IMR-90 (cell line): ENCODE data around the gene CAMSAP3. TPM values are rescaled to one million over a fixed set of nuclear protein-coding genes. Genes with fewer than 3 reads are reported as not detected.

Experiments
- ATAC-seq: fragments of 200-7000 bp; cut with Tn5 transposase; 2 replicates; pipeline ENCODE4 v1.9.1; 2020; ENCODE audit warnings: low read depth, mild to moderate bottlenecking, moderate library complexity
- BruUV-seq: library from RNA; stranded (reverse); fragments of 400-500 nt; replicated peaks from 2 replicates; lab custom pipeline; 2021; lab: Mats Ljungman, UMichigan
- CTCF ChIA-PET: fragments of 300-600 bp; formaldehyde crosslinking; extraction: SDS; loops from one replicate; lab custom pipeline; 2021; ENCODE audit warnings: antibody characterized with exemption; lab: Yijun Ruan, JAX
- POLR2A ChIA-PET: fragments of 300-600 bp; sonication (Branson Sonifier 250); formaldehyde crosslinking; loops from one replicate; lab custom pipeline; 2022; ENCODE audit warnings: antibody characterized with exemption; ENCODE audit not compliant: unreplicated experiment; lab: Charles Lee
- DNase-seq: peaks from one replicate; pipeline ENCODE4 v3.0.0; 2013
- H2AFZ ChIP-seq: replicated peaks from 2 replicates; pipeline ENCODE3; 2013; ENCODE audit warnings: low read length, mild to moderate bottlenecking; ENCODE audit not compliant: poor library complexity
- H2AK5ac ChIP-seq: 2 replicates; pipeline ENCODE4 v1.6.1; 2013; ENCODE audit warnings: low read depth, low read length, inconsistent platforms
- H2AK9ac ChIP-seq: replicated peaks from 2 replicates; pipeline ENCODE3; 2013; ENCODE audit warnings: mild to moderate bottlenecking, low read depth, low read length, moderate library complexity; ENCODE audit not compliant: poor library complexity
- H2BK120ac ChIP-seq: 2 replicates; pipeline ENCODE4 v1.6.1; 2013; ENCODE audit warnings: low read depth, low read length, inconsistent platforms
- H2BK15ac ChIP-seq: 3 replicates; pipeline ENCODE4 v1.6.1; 2013; ENCODE audit warnings: low read depth, low read length, inconsistent platforms
- H2BK20ac ChIP-seq: 2 replicates; pipeline ENCODE4 v1.6.1; 2013; ENCODE audit warnings: low read depth, mild to moderate bottlenecking, inconsistent platforms, low read length, moderate library complexity
- H2BK5ac ChIP-seq: 2 replicates; pipeline ENCODE4 v1.6.1; 2013; ENCODE audit warnings: mild to moderate bottlenecking, low read depth, low read length, inconsistent platforms; ENCODE audit not compliant: poor library complexity, severe bottlenecking
- H3K14ac ChIP-seq: replicated peaks from 2 replicates; pipeline ENCODE4 v1.6.1; 2013; ENCODE audit warnings: low read depth, low read length, inconsistent platforms
- H3K18ac ChIP-seq: 2 replicates; pipeline ENCODE4 v1.6.1; 2013; ENCODE audit warnings: low read depth, low read length, control low read depth
- H3K23ac ChIP-seq: 2 replicates; pipeline ENCODE4 v1.6.1; 2013; ENCODE audit warnings: low read depth, low read length, inconsistent platforms
- H3K27ac ChIP-seq: 2 replicates; pipeline ENCODE4 v1.5.1; 2013; ENCODE audit warnings: mild to moderate bottlenecking, control low read depth, low read length; ENCODE audit not compliant: insufficient read depth
- H3K27me3 ChIP-seq: 2 replicates; pipeline ENCODE4 v1.6.1; 2013; ENCODE audit warnings: low read length; ENCODE audit not compliant: control insufficient read depth, insufficient read depth
- H3K36me3 ChIP-seq: 2 replicates; pipeline ENCODE4 v1.6.1; 2013; ENCODE audit warnings: low read length, mixed read lengths; ENCODE audit not compliant: control insufficient read depth, insufficient read depth
- H3K4ac ChIP-seq: 2 replicates; pipeline ENCODE4 v1.6.1; 2013; ENCODE audit warnings: low read depth, low read length, inconsistent platforms
- H3K4me1 ChIP-seq: 2 replicates; pipeline ENCODE4 v1.6.1; 2013; ENCODE audit warnings: low read length, mixed read lengths; ENCODE audit not compliant: control insufficient read depth, insufficient read depth
- H3K4me2 ChIP-seq: 2 replicates; pipeline ENCODE4 v1.6.1; 2013; ENCODE audit warnings: low read depth, mild to moderate bottlenecking, control low read depth, low read length, moderate library complexity
- H3K4me3 ChIP-seq: 2 replicates; pipeline ENCODE4 v1.5.1; 2013; ENCODE audit warnings: low read depth, mild to moderate bottlenecking, control low read depth, low read length, moderate library complexity; ENCODE audit not compliant: insufficient read depth
- H3K56ac ChIP-seq: 2 replicates; pipeline ENCODE4 v1.6.1; 2013; ENCODE audit warnings: low read length, inconsistent platforms; ENCODE audit not compliant: insufficient read depth; ENCODE audit errors: extremely low read depth
- H3K79me1 ChIP-seq, 2 experiments: 2 replicates each; pipeline ENCODE4 v1.6.1; 2013; ENCODE audit warnings: low read length in 2 of 2, inconsistent platforms in 1 of 2, low read depth in 1 of 2
- H3K9ac ChIP-seq: 2 replicates; pipeline ENCODE4 v1.6.1; 2013; ENCODE audit warnings: low read depth, low read length, control low read depth
- H3K9me1 ChIP-seq: 2 replicates; pipeline ENCODE4 v1.6.1; 2013; ENCODE audit warnings: low read length, inconsistent platforms; ENCODE audit not compliant: insufficient read depth
- H3K9me3 ChIP-seq: 2 replicates; pipeline ENCODE4 v1.6.1; 2013; ENCODE audit warnings: low read length; ENCODE audit not compliant: control insufficient read depth, insufficient read depth
- H4K20me1 ChIP-seq: 2 replicates; pipeline ENCODE4 v1.6.1; 2013; ENCODE audit warnings: low read length, inconsistent platforms; ENCODE audit not compliant: insufficient read depth
- H4K5ac ChIP-seq: 2 replicates; pipeline ENCODE4 v1.6.1; 2013; ENCODE audit warnings: mild to moderate bottlenecking, low read depth, low read length, control low read depth
- H4K8ac ChIP-seq, 2 experiments: 2 replicates each; pipeline ENCODE4 v1.6.1; 2013; ENCODE audit warnings: low read depth in 2 of 2, low read length in 2 of 2, control low read depth in 1 of 2, inconsistent platforms in 1 of 2
- H4K91ac ChIP-seq: 2 replicates; pipeline ENCODE4 v1.6.1; 2013; ENCODE audit warnings: low read depth, low read length, inconsistent platforms; ENCODE audit not compliant: insufficient read depth
- MXI1 ChIP-seq: IDR thresholded peaks from 2 replicates; pipeline ENCODE4 v1.6.1; 2012; ENCODE audit warnings: low read depth, mild to moderate bottlenecking, low read length, moderate library complexity, borderline replicate concordance
- WGBS, 2 experiments: methylation state at CpG; one replicate each; pipeline versions ENCODE4 v1.1.5 to v1.1.7; 2013; ENCODE audit warnings: missing lambda C conversion rate in 2 of 2; ENCODE audit not compliant: insufficient read length in 1 of 2; ENCODE audit errors: extremely low coverage in 2 of 2; 5-methylcytosine and 5-hydroxymethylcytosine counted together
- dilution Hi-C: fragments of 300-500 bp; cut with HindIII; formaldehyde crosslinking; loops from one replicate; pipeline ENCODE4 v1.14.3; 2018; ENCODE audit warnings: low sequenced_read_pairs; ENCODE audit not compliant: unreplicated experiment
- in situ Hi-C: fragments of 300-500 bp; cut with MboI; formaldehyde crosslinking; loops from 3 replicates; pipeline ENCODE4 v1.14.3; 2019; ENCODE audit warnings: low sequenced_read_pairs, inconsistent platforms, mixed read lengths
- intact Hi-C: fragments of 100-400 bp; cut with micrococcal nuclease; formaldehyde crosslinking; loops from 2 replicates; pipeline ENCODE4 v1.10.0; 2022
- polyA plus RNA-seq, 3 experiments: library from polyadenylated mRNA; depleted of rRNA; stranded (reverse); fragments of >200 nt; gene quantifications; 2 replicates each; pipeline ENCODE4 v1.2.3, GENCODE V29; 2012; ENCODE audit warnings: low replicate concordance in 1 of 3
- total RNA-seq: library from RNA; depleted of rRNA; stranded (reverse); fragments of >200 nt; gene quantifications from 2 replicates; pipeline ENCODE4 v1.2.3, GENCODE V29; 2012

Gene CAMSAP3
- total and polyA plus RNA-seq, 2 of the 4 experiments (the other 2 are of a cell fraction): not detected

- H2AK5ac ChIP-seq: no peak overlapping the region
- no peak overlapping the region for H2BK5ac ChIP-seq
- H2BK15ac ChIP-seq: no peak overlapping the region
- H3K23ac ChIP-seq: no peak overlapping the region
- no peak overlapping the region for H3K4me2 ChIP-seq
- H3K79me1 ChIP-seq: no peaks in the 10 kb centered on the region
- H3K9ac ChIP-seq: no peak overlapping the region
- TF ChIP-seq MXI1: no peak
- no peak overlapping the region for H2AFZ ChIP-seq
- ATAC-seq (no peak), DNase-seq (no peak)
- no peak overlapping the region for H4K8ac ChIP-seq
- H3K4ac ChIP-seq: no peak overlapping the region
- no peak overlapping the region for H2BK20ac ChIP-seq
- in situ Hi-C loops: no loop called here
- H4K20me1 ChIP-seq: no peaks in the 10 kb centered on the region
- H3K9me1 ChIP-seq: no peaks in the 10 kb centered on the region
- H4K91ac ChIP-seq: no peak overlapping the region
- no peak overlapping the region for H3K18ac ChIP-seq
- CTCF ChIA-PET: no interaction called here
- H3K27ac ChIP-seq: no peak overlapping the region
- no peak overlapping the region for H3K56ac ChIP-seq
- no TSS peak for BruUV-seq
- intact Hi-C loops: no loop called here
- H3K9me3 ChIP-seq: no peaks in the 10 kb centered on the region
- no peak overlapping the region for H3K14ac ChIP-seq
- H3K4me1 ChIP-seq: no peaks in the 10 kb centered on the region
- H2AK9ac ChIP-seq: no peak overlapping the region
- H2BK120ac ChIP-seq: no peak overlapping the region
- peaks cover 48% of the 10 kb centered on the region for H3K36me3 ChIP-seq
- H4K5ac ChIP-seq: no peak overlapping the region
- WGBS, 2 experiments: 89% methylated on average over 3 of the region's 4 CpGs; no CpG with 5 or more reads in 1 of the 2 experiments
- no peak overlapping the region for H3K4me3 ChIP-seq
- dilution Hi-C loops: no loop called here
- no peaks in the 10 kb centered on the region for H3K27me3 ChIP-seq
- POLR2A ChIA-PET: no interaction called here
These were observed 22.7 kb downstream of the CAMSAP3 start for GRCh38 chr19:7618348-7618747.
